Mucosa of descending colon (tissue), 3 donors: ENCODE results near the gene OR4E2. TPM values are rescaled to one million over a fixed set of nuclear protein-coding genes. Genes with fewer than 3 reads are reported as not detected.
A peak's percentile ranks its signal among the peaks of the same experiment; 100 is the strongest.

Source experiments
- ATAC-seq: fragments of 200-7000 bp; cut with Tn5 transposase; one replicate; pipeline ENCODE4 v1.9.1; 2020; ENCODE audit warnings: mild to moderate bottlenecking, moderate library complexity
- DNase-seq, 3 donors: peaks; one replicate each; pipeline ENCODE4 v3.0.0-alpha.2; 2020
- H3K36me3 ChIP-seq: fragments of 200-600 bp; one replicate; pipeline ENCODE4 v1.8.0; 2021; ENCODE audit warnings: low read depth, mild to moderate bottlenecking
- H3K4me1 ChIP-seq: fragments of 200-600 bp; one replicate; pipeline ENCODE4 v1.8.0; 2021; ENCODE audit warnings: low read depth, mild to moderate bottlenecking
- H3K4me3 ChIP-seq: fragments of 200-600 bp; one replicate; pipeline ENCODE4 v1.8.0; 2021; ENCODE audit warnings: mild to moderate bottlenecking
- H3K9me3 ChIP-seq: fragments of 200-600 bp; one replicate; pipeline ENCODE4 v1.8.0; 2021; ENCODE audit warnings: mild to moderate bottlenecking
- CTCF ChIP-seq: fragments of 200-600 bp; IDR thresholded peaks from one replicate; pipeline ENCODE4 v1.8.0; 2022; ENCODE audit warnings: antibody characterized with exemption, mild to moderate bottlenecking
- intact Hi-C, 2 donors: fragments of 100-400 bp; cut with DNase I in 1 of 2; cut with micrococcal nuclease in 1 of 2; formaldehyde crosslinking; loops; one replicate each; pipeline versions ENCODE4 v1.11.0 to v1.11.1; 2022; cut with DNase I, micrococcal nuclease
- total RNA-seq, 3 donors: library from RNA; stranded (reverse); fragmentation: NEBNext Ultra II Directional in 2 of 3; extraction: Animal tissue kit (Norgen Biotek cat#: 25700) in 2 of 3; gene quantifications; one replicate each; pipeline versions ENCODE4 v1.2.1 to v1.2.4, GENCODE V29; 2021 to 2023
- donor health status: DM: no; HTN: no; CAD: no; lungs with moderate emphysema.
- donor health status: DM: no; HTN: no; CAD: no.
- donor health status: DM: no; HTN: yes; CAD: no.

The OR4E2 gene
- total RNA-seq, 3 donors from 2014 or later = not detected

GRCh38 chr14:21631084-21631483, 22.6 kb upstream of the OR4E2 start:
- H3K4me3 ChIP-seq = no peak overlapping the region
- no peak for TF ChIP-seq CTCF
- ATAC-seq = no peak
- no peaks in the 10 kb centered on the region for H3K36me3 ChIP-seq
- intact Hi-C loops = no loop called here
- DNase-seq = no peak
- H3K4me1 ChIP-seq = no peaks in the 10 kb centered on the region
- H3K9me3 ChIP-seq = no peaks in the 10 kb centered on the region

GRCh38 chr14:21634840-21635239, 18.8 kb upstream of the OR4E2 start, which contains the start of gene OR10G2:
Gene OR10G2 (minus strand): TSS chr14:21634940. CDS start chr14:21634842, 98 bp downstream.
- no peaks in the 10 kb centered on the region for H3K36me3 ChIP-seq
- H3K4me1 ChIP-seq = no peaks in the 10 kb centered on the region
- H3K9me3 ChIP-seq = no peaks in the 10 kb centered on the region
- DNase-seq = no peak
- no peak for TF ChIP-seq CTCF
- ATAC-seq = no peak
- intact Hi-C loops = no loop called here
- H3K4me3 ChIP-seq = no peak within 1 kb of the TSS

- no peak for TF ChIP-seq CTCF
- intact Hi-C loops = no loop called here
- DNase-seq = no peak
Observed at GRCh38 chr14:21642683-21643082, 11.0 kb upstream of the OR4E2 start.

DNA sequence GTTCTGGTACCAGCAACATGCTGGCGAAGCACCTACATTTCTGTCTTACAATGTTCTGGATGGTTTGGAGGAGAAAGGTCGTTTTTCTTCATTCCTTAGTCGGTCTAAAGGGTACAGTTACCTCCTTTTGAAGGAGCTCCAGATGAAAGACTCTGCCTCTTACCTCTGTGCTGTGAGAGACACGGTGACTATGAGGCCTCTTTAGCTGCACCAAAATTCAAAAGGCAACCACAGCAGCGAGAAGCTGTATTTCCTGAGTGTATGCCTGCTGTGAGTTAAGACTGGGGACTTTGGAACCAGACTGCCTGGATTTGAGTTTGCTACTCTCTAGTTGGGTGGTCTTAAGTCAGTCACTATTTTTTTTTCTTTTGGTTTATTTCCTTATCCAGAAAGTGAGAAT, 10.2 kb upstream of the OR4E2 start:
- Histone ChIP-seq H3K4me3 (no peak overlapping the region), H3K9me3 (no peaks in the 10 kb centered on the region), H3K36me3 (no peaks in the 10 kb centered on the region), H3K4me1 (no peaks in the 10 kb centered on the region)
- no peak for ATAC-seq
- DNase-seq = no peak
- intact Hi-C loops = no loop called here
- no peak for TF ChIP-seq CTCF

More at GRCh38 chr14:21642683-21643082, 11.0 kb upstream of the OR4E2 start:
- H3K9me3 ChIP-seq = no peaks in the 10 kb centered on the region
- no peak for ATAC-seq
- no peaks in the 10 kb centered on the region for H3K4me1 ChIP-seq
- no peaks in the 10 kb centered on the region for H3K36me3 ChIP-seq
- no peak overlapping the region for H3K4me3 ChIP-seq

GRCh38 chr14:21647380-21647779, 6.3 kb upstream of the OR4E2 start:
- H3K36me3 ChIP-seq = no peaks in the 10 kb centered on the region
- no peaks in the 10 kb centered on the region for H3K4me1 ChIP-seq
- no peak for TF ChIP-seq CTCF
- ATAC-seq (no peak), DNase-seq (no peak)
- intact Hi-C loops = no loop called here
- no peaks in the 10 kb centered on the region for H3K9me3 ChIP-seq
- no peak overlapping the region for H3K4me3 ChIP-seq

DNA sequence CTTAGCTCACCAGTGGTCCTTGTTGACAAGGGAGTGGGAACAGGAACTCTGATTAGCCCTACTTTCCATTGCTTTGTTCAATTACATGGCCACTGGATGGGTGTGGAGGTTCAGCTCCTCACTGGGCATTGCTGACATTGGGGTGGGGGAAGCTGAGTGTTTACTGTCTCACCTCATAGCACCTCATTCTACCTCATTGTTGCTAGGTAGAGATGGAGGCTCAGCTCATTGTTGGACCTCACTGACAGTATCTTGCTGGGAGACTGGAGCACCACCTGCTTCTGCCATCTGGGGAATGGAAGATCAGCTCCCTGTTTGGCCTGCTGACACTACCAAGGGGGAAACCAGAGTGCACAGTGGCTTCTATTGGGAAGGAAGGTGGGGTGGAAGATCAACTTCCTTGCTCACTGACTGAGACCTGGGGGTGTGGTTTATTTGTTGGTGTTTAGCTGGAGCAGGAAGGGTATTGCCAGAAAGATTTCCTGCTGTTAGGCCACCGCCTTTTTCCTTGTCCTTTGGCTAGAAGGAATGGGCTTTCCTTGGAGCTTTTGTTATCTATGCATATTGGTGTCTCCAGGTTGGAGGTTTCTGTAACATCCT, 1.3 kb upstream of the OR4E2 start:
- no peak for TF ChIP-seq CTCF
- H3K9me3 ChIP-seq = no peaks in the 10 kb centered on the region
- intact Hi-C loops = no loop called here
- H3K4me1 ChIP-seq = no peaks in the 10 kb centered on the region
- no peaks in the 10 kb centered on the region for H3K36me3 ChIP-seq
- no peak overlapping the region for H3K4me3 ChIP-seq
- ATAC-seq = peak; percentile 95
- peak in 2 of 3 donors; percentile 34 to 56 for DNase-seq
